ENCODE results near the gene ERBB2. TPM values are rescaled to one million over a fixed set of nuclear protein-coding genes. Genes with fewer than 3 reads are reported as not detected.

ERBB2 gene
- total RNA-seq, 4 donors from 2014 or later: 8.5 to 13.2 (median 12.3) TPM

DNA sequence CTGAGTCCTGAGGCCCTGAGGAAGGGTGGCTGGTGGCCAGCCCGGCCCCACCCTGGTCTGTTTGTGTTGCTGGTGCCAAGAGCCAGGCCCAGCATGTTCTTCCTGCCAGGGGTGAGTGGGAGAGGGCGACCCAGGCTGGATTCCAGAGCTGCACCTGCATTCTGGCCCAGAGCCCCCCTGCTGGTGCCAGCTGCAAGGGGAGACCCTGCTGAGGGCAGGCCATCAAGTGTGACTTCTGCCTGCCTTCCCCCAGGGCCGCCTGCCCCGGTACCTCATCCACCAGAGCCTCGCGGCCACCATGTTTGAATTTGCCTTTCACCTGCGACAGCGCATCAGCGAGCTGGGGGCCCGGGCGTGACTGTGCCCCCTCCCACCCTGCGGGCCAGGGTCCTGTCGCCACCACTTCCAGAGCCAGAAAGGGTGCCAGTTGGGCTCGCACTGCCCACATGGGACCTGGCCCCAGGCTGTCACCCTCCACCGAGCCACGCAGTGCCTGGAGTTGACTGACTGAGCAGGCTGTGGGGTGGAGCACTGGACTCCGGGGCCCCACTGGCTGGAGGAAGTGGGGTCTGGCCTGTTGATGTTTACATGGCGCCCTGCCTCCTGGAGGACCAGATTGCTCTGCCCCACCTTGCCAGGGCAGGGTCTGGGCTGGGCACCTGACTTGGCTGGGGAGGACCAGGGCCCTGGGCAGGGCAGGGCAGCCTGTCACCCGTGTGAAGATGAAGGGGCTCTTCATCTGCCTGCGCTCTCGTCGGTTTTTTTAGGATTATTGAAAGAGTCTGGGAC lies 37.1 kb upstream of the ERBB2 start:
- no peak for TF ChIP-seq CTCF (IDR thresholded peaks at IDR 0.05; ENCODE audit: low read depth)

DNA sequence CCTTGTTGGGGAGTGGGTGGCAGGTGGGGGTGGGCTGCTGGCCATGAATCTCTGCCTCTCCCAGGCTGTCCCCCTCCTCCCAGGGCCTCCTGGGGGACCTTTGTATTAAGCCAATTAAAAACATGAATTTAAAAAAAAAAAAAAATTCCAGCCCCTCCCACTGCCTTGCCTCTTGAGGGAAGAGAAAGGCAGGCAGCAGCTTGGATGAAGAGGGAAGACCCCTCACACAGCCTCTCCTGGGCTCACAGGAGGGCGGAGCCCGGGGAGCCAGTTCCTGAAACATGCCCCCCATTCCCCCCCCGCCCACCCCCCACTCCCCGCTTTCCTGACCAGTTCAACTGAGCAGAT lies 36.5 kb upstream of the ERBB2 start:
- no peak for TF ChIP-seq CTCF (IDR thresholded peaks at IDR 0.05; ENCODE audit: low read depth)

GRCh38 chr17:39663688-39664580 lies 35.9 kb upstream of the ERBB2 start:
- no peak for TF ChIP-seq CTCF (IDR thresholded peaks at IDR 0.05; ENCODE audit: low read depth)

- TF ChIP-seq CTCF (IDR thresholded peaks at IDR 0.05; ENCODE audit: low read depth): no peak
These were observed 35.0 kb upstream of the ERBB2 start, which contains the start of gene TCAP for GRCh38 chr17:39664581-39665561. TCAP (plus strand) TSS chr17:39665349; CDS start chr17:39665360, 11 bp downstream.

DNA sequence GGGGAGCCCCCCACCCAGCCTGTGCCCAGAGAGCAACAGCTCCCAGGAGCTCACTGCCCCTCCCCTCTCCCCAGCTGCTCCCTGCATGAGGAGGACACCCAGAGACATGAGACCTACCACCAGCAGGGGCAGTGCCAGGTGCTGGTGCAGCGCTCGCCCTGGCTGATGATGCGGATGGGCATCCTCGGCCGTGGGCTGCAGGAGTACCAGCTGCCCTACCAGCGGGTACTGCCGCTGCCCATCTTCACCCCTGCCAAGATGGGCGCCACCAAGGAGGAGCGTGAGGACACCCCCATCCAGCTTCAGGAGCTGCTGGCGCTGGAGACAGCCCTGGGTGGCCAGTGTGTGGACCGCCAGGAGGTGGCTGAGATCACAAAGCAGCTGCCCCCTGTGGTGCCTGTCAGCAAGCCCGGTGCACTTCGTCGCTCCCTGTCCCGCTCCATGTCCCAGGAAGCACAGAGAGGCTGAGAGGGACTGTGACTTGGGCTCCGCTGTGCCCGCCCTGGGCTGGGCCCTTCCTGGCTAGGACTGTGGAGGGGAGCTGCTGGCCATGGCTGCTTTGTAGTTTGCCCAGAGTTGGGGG lies 34.1 kb upstream of the ERBB2 start:
- TF ChIP-seq CTCF (IDR thresholded peaks at IDR 0.05; ENCODE audit: low read depth): no peak

DNA sequence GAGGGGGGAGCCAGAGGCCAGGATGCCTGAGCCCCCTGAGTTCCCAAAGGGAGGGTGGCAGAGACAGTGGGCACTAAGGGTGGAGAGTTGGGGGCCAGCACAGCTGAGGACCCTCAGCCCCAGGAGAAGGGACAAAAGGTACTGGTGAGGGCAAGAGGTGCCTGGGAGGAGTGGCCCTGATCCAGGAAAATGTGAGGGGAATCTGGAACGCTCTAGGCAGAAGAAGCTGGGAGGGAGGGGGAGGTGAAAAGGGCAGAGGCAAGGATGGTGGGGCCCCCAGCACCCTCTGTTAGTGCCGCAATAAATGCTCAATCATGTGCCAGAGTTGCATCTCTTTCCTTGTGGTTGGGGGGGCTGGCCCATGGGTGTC lies 33.6 kb upstream of the ERBB2 start:
- TF ChIP-seq CTCF (IDR thresholded peaks at IDR 0.05; ENCODE audit: low read depth): no peak
